ENCODE data around the gene DEPP1. TPM values are rescaled to one million over a fixed set of nuclear protein-coding genes. Genes with fewer than 3 reads are reported as not detected.

Gene DEPP1
- total RNA-seq, 1 donor from 2014 or later: 4.1 TPM

GRCh38 chr10:44956717-44957706, 21.6 kb downstream of the DEPP1 start:
- FAIRE-seq (no peak), DNase-seq (ENCODE audit: low spot score in 2 of 2) (no peak)

DNA sequence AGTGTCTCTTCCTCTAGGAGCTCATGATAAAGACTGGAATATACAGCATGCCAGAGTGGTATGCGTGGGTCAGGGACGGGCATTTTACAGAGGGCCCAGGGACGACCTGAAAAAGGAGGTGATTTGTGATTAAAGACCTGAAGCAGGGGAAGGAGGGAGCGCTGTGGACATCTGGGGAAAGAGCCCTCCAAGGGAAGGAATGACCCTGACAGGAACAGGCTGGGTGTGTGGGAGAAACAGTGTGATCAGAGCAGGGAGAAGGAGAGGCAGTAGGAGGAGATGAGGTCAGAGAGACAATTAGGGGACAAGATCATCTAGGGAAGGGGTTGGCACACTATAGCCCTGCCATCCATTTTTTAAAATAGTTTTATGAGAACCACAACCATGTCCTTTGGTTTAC, 22.4 kb downstream of the DEPP1 start:
- DNase-seq (ENCODE audit: low spot score in 2 of 2) (no peak), FAIRE-seq (no peak)

GRCh38 chr10:44955413-44956070, 23.1 kb downstream of the DEPP1 start:
- no peak for FAIRE-seq
- DNase-seq (ENCODE audit: low spot score in 2 of 2): no peak

DNA sequence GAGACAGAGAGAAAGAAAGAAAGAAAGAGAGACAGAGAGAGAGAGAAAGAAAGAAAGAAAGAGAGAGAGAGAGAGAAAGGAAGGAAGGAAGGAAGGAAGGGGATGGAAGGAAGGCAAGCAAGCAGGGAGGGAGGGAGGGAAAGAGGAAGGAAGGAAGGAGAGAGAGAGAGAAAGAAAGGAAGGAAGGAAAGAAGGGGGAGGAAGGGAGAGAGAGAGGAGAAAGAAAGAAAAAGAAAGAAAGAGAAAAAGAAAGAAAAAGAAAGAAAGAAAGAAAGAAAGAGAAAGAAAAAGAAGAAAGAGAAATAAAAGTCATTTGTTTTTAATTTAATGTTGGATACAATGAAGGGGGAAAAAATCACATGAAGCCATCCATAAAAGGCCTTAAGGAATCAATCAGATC, 23.6 kb downstream of the DEPP1 start:
- FAIRE-seq: no peak
- DNase-seq (ENCODE audit: low spot score in 2 of 2): no peak

DNA sequence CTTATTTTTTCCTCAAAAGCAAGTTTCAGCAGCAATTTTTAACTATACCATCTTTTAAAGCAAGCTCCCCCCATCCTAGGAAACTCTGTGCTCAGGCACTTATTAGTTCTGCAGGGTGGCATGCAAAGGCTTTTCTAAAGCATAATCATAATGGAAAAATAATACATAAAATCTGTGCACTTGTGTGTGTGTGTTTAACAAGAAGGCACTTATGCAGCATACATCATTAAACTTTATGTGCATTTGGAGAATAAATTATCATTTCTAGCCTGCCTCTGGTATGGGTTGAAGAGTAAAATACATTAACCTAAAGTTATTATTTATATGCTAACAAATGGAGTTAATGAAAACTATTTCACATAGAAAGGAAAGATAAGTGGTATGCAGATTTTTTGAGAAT, 24.6 kb downstream of the DEPP1 start:
- FAIRE-seq: no peak
- no peak for DNase-seq (ENCODE audit: low spot score in 2 of 2)

DNA sequence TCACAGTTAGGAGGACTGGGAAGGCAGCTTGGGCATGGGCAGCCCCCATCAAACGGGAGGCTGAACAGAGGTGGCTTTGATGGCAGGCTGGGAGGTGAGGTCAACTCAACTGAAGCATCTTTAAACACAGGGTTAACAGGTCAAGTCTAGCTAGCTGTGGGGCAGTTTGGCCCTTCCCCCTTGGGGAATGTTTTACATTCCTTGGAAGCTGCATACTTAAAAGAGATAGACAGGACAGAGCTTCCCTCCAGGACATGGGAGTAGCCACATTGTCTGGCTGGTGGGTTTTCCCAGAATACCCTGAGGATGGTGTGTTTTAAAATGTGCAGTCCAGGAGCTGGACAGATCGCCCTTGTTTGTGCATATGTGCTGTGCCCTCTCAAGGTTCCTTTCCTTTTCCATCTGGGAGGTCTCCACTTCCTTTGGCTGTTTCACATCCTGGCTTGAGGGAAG, 25.8 kb downstream of the DEPP1 start:
- FAIRE-seq (no peak), DNase-seq (ENCODE audit: low spot score in 2 of 2) (no peak)

DNA sequence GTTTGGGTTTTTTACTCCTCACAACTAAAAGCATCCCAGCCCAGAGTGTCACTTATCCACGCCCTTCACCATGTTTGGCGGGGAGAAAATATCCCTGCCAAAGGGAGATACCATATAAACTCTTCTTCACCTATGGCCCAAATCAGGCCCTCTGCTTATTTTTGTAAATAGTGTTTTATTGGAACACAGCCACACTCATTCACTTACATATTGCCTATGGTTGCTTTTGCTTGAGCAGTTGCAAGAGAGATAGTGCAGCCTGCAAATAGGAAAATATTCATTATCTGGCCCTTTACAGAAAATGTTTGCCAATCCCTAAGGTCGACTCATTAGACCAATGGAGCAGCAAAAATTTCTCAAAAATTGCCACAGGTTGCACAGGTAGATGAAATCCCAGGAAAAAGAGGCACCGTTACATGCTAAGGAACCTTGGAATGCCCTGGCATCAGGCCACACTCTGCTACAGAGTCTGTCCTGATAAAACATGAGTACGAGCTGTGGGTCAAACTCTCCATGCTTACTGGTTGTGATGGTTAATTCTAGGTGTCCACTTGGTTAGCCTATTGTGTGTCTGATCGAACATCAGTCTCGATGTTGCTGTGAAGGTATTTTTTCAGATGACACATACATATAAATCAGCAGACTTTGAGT, 26.9 kb downstream of the DEPP1 start:
- no peak for DNase-seq (ENCODE audit: low spot score in 2 of 2)
- no peak for FAIRE-seq

- FAIRE-seq: no peak
- DNase-seq (ENCODE audit: low spot score in 2 of 2): no peak
Measured at GRCh38 chr10:44950326-44951225, 28.0 kb downstream of the DEPP1 start.

DNA sequence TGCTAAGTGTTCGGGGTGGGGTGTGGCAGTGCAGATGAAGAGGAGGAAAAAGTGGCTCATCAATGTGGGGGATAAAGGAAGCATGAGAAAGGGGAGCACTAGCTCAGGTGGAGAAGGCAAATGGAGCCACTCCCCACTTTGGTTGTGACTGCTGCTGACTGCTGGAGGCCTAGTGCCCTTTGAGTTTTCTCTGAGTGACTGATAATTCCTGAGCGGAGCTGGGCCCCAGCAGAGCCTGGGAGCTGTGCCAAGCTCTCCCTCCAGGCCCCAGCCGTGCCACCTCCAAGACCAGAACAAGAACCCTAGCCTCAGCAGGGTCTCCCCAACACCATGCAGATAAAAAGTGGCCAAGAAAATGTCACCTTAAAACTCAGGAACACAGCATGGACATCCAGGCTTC, 28.7 kb downstream of the DEPP1 start:
- DNase-seq (ENCODE audit: low spot score in 2 of 2) (no peak), FAIRE-seq (no peak)

DNA sequence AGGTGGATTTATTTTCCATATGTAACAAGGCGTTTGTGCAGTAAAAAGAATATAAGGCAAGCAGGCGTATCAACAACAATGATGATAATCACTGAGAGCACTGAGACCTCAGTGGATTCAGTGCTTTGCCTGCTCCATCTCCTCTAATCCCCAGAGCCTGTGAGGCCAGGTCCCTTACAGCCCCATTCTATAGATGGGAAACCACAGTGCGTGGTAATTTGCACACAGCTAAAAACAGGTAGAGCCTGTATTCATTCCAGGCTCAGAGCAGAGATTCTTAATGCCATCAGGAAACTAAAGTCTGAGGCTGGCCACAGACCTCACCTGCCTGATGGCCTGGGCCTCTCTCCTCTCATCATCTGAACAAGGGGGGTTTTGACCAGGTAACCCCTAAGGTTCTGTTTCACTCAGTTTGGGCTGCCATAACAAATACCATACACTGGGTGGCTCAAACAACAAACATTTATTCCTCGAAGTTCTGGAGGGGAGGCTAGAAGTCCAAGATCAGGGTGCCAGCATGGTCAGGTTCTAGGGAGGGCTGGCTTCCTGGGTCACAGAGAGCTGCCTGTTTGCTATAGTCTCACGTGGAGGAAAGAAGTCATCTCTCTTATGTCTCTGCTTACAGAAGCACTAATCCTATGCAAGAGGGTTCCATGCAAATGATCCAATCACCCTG, 29.3 kb downstream of the DEPP1 start:
- no peak for DNase-seq (ENCODE audit: low spot score in 2 of 2)
- FAIRE-seq: no peak

- DNase-seq (ENCODE audit: low spot score in 2 of 2): no peak
- FAIRE-seq: no peak
Measured at GRCh38 chr10:44948642-44949041, 30.0 kb downstream of the DEPP1 start.

DNA sequence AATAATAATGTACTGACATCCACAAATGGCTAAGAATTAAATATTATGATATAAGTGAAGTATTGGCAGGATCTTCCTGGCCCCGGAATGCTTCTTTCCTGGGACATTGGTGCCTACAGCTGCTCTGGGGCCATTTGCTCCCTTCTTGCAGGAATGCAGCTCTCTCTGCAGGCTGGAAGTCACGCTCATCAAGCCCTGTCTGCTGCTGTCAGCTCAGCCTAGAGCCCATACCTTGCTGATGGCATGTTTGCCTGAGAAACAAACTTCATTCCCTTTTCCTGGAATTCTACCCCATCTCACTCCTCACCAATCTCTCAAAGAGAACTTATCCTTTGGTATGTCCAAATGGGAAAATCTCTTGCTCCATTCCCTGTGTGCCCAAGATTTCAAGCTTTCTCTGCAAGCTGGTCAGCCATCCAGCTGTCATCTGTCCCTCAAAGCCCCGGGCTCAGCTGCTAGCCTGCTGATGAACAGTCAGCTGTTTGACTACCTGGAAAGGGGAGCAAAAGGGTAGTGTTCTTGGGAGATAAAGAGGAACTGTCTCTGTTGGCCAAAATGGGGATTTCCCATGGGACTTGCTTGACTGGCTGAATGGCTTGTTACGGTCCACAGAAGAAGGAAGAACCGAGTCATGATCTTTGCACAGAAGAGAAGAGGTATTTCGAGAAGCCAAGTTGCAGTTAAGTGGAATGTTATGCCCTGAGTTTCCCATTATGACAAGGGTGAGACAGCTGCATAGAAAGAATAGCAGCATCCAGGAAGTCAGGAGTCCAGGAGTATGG, 31.0 kb downstream of the DEPP1 start:
- DNase-seq (ENCODE audit: low spot score in 2 of 2): no peak
- FAIRE-seq: no peak

- no peak for FAIRE-seq
- no peak for DNase-seq (ENCODE audit: low spot score in 2 of 2)
Measured at GRCh38 chr10:44946205-44946604, 32.4 kb downstream of the DEPP1 start.

DNA sequence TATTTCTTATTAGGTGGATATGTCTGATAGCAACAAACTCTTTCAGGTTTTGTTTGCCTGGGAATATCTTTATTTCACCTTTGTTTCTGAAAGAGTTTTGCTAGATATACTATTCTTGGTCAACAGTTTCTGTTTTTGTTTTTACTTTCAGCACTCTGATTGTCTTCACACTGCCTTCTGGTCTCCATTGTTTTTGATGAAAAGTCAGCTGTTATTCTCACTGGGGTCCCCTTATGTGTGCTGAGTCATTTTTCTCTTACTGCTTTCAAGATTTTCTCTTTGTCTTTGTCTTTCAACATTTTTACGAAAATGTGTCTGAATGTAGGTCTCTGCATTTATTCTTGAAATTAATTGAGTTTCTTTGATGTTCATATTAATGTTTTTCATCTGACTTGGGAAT, 34.3 kb downstream of the DEPP1 start:
- FAIRE-seq (no peak), DNase-seq (ENCODE audit: low spot score in 2 of 2) (no peak)

DNA sequence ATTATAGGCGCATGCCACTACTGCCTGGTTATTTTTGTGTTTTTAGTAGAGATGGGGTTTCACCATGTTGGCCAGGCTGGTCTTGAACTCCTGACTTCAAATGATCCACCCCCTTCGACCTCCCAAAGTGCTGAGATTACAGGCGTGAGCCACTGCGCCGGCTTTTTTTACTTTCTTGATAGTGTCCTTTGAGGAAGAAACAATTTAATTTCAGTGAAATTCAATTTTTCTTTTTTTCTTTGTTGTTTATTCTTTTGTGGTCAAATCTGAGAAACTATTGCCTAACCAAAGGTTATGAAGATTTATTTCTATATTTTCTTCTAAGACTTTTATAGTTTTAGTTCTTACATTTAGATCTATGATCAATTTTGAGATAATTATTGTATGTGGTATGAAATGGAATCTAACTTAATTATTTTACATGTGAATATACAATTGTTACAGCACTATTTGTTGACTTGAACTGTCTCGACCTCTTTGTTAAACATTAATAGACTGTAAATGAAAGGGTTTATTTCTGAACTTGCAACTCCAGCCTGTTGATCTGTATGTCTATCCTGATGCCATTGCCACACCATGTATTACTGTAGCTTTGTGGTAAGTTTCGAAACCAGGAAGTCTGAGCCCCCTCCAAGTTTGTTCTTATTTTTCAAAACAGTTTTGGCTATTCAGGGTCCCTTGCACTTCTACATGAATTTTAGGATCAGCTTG, 38.8 kb downstream of the DEPP1 start:
- no peak for DNase-seq (ENCODE audit: low spot score in 2 of 2)
- FAIRE-seq: peak; percentile 50

DNA sequence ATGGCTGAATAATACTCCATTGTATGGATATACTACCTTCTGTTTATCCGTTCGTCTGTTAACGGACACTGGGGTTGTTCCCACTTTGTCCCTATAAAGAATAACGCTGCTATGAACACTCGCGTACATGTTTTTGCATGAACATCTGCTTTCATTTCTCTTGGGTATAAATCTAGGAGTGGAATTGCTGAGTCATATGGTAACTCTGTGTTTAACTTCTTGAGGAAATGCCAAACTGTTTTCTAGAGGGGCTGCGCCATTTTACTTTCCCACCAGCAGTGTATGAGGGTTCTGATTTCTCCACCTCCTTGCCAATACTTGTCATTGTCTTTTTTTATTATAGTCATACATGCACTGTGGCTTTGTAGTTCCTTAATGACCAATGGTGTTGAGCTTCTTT, 39.7 kb downstream of the DEPP1 start:
- no peak for DNase-seq (ENCODE audit: low spot score in 2 of 2)
- no peak for FAIRE-seq

DNA sequence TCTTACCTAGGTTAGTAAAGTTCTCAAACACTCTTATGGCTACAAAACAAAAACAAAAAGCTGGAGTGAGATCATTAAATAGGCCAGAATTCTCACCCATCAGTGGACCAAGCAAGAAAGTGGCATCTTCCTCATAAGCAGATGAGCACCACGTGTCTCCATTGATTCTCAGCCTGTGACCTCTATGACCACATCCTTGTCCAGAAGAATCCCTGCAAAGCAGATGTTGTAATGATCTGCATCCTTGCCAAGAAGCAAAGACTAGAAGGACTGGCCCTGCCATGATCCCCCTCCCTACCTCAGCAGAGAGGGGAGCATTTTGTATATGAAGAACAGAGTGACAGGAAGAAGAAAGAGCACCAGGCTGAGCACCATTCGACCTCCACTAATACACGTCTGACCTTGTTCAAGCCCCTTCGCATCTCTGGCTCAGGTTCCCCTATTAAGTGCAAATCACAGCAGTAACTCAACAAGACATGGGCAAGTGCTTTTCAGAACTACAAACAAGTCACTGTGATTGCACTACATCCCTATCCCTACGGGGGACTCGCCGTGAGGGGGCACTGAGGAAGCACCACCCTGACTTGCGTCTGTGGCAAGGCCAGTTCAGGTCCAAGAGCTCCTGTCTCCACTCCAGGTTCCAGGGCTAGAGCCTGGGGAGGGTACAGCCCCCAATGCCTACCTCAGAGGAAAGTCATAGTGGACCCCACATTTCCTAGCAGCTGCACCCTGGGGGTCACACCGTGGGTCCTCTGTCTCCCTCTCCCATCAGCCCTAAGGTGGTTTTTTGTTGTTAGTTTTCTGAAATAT, 41.2 kb downstream of the DEPP1 start:
- no peak for DNase-seq (ENCODE audit: low spot score in 2 of 2)
- FAIRE-seq: no peak

Measured in frontal cortex (tissue), 4 donors.